Astrocyte (in vitro differentiated cells and primary cell): Measurements from ENCODE around the gene PCDHGA7. TPM values are rescaled to one million over a fixed set of nuclear protein-coding genes. Genes with fewer than 3 reads are reported as not detected.
"Not testable (repeated sequence)": the region's sequence is repeated elsewhere in the genome, so short reads cannot be mapped to it uniquely, and the experiment has no call there.

Source experiments
- DNase-seq: peaks from one replicate; pipeline ENCODE4 v3.0.0-alpha.2; 2010; ENCODE audit warnings: low read depth
- FAIRE-seq: peaks from 2 replicates; lab custom pipeline; 2011; peaks lifted over from hg19 to GRCh38; lab: Jason Lieb, UNC
- H2AFZ ChIP-seq: 2 replicates; pipeline ENCODE4 v1.6.0; 2012; ENCODE audit warnings: low read depth, low read length, inconsistent platforms
- H3K27ac ChIP-seq: 2 replicates; pipeline ENCODE4 v1.5.1; 2011; ENCODE audit warnings: low read depth, low read length, inconsistent platforms
- H3K27me3 ChIP-seq: 2 replicates; pipeline ENCODE4 v1.6.0; 2011; ENCODE audit warnings: low read length, inconsistent platforms; ENCODE audit not compliant: insufficient read depth
- H3K36me3 ChIP-seq: 2 replicates; pipeline ENCODE4 v1.5.1; 2011; ENCODE audit warnings: low read length, inconsistent platforms; ENCODE audit not compliant: insufficient read depth
- H3K4me1 ChIP-seq: 2 replicates; pipeline ENCODE4 v1.5.1; 2011; ENCODE audit warnings: low read length, inconsistent platforms; ENCODE audit not compliant: insufficient read depth
- H3K4me2 ChIP-seq: 2 replicates; pipeline ENCODE4 v1.6.0; 2012; ENCODE audit warnings: low read length, inconsistent platforms
- H3K4me3 ChIP-seq: 2 replicates; pipeline ENCODE4 v1.5.1; 2011; ENCODE audit warnings: low read depth, mild to moderate bottlenecking, low read length, inconsistent platforms; ENCODE audit not compliant: insufficient read depth
- H3K79me2 ChIP-seq: 2 replicates; pipeline ENCODE4 v1.6.0; 2012; ENCODE audit warnings: mild to moderate bottlenecking, low read length, inconsistent platforms; ENCODE audit not compliant: insufficient read depth
- H3K9ac ChIP-seq: 2 replicates; pipeline ENCODE4 v1.6.0; 2012; ENCODE audit warnings: mild to moderate bottlenecking, low read length, inconsistent platforms
- H3K9me3 ChIP-seq: 2 replicates; pipeline ENCODE4 v1.5.1; 2012; ENCODE audit warnings: low read depth, mild to moderate bottlenecking, low read length, inconsistent platforms; ENCODE audit not compliant: insufficient read depth
- H4K20me1 ChIP-seq: 2 replicates; pipeline ENCODE4 v1.6.0; 2012; ENCODE audit warnings: low read length, inconsistent platforms; ENCODE audit not compliant: insufficient read depth
- H3K27ac Mint-ChIP-seq: one replicate; pipeline ENCODE4 v1.8.0; 2021; ENCODE audit warnings: mild to moderate bottlenecking, mixed read lengths; ENCODE audit not compliant: unreplicated experiment
- H3K27me3 Mint-ChIP-seq: one replicate; pipeline ENCODE4 v1.8.0; 2021; ENCODE audit warnings: low read depth, mixed read lengths; ENCODE audit not compliant: unreplicated experiment
- H3K36me3 Mint-ChIP-seq: one replicate; pipeline ENCODE4 v1.8.0; 2021; ENCODE audit warnings: low read depth, mixed read lengths; ENCODE audit not compliant: unreplicated experiment
- H3K4me1 Mint-ChIP-seq: one replicate; pipeline ENCODE4 v1.8.0; 2021; ENCODE audit warnings: low read depth, mixed read lengths; ENCODE audit not compliant: unreplicated experiment
- H3K4me3 Mint-ChIP-seq: one replicate; pipeline ENCODE4 v1.8.0; 2021; ENCODE audit warnings: mild to moderate bottlenecking, moderate library complexity, mixed read lengths; ENCODE audit not compliant: unreplicated experiment
- H3K9me3 Mint-ChIP-seq: one replicate; pipeline ENCODE4 v1.8.0; 2021; ENCODE audit warnings: mild to moderate bottlenecking, mixed read lengths; ENCODE audit not compliant: unreplicated experiment
- CTCF ChIP-seq: IDR thresholded peaks from 2 replicates; pipeline ENCODE4 v1.5.1; 2011; ENCODE audit warnings: low read depth, mild to moderate bottlenecking, inconsistent platforms, low read length, moderate library complexity; ENCODE audit not compliant: insufficient read depth
- EZH2 ChIP-seq: IDR thresholded peaks from 2 replicates; pipeline ENCODE4 v1.6.1; 2012; ENCODE audit warnings: mild to moderate bottlenecking, low read length, inconsistent platforms; ENCODE audit not compliant: insufficient read depth
- total RNA-seq: library from RNA; stranded (reverse); gene quantifications from 2 replicates; pipeline ENCODE4 v1.2.1, GENCODE V29; 2021

The PCDHGA7 gene
- total RNA-seq, 1 donor from 2014 or later, result 0.57 TPM

GRCh38 chr5:141393267-141393666 lies 10.7 kb downstream of the PCDHGA7 start:
- no peak overlapping the region for H3K4me3 Mint-ChIP-seq
- FAIRE-seq, result no peak

DNA sequence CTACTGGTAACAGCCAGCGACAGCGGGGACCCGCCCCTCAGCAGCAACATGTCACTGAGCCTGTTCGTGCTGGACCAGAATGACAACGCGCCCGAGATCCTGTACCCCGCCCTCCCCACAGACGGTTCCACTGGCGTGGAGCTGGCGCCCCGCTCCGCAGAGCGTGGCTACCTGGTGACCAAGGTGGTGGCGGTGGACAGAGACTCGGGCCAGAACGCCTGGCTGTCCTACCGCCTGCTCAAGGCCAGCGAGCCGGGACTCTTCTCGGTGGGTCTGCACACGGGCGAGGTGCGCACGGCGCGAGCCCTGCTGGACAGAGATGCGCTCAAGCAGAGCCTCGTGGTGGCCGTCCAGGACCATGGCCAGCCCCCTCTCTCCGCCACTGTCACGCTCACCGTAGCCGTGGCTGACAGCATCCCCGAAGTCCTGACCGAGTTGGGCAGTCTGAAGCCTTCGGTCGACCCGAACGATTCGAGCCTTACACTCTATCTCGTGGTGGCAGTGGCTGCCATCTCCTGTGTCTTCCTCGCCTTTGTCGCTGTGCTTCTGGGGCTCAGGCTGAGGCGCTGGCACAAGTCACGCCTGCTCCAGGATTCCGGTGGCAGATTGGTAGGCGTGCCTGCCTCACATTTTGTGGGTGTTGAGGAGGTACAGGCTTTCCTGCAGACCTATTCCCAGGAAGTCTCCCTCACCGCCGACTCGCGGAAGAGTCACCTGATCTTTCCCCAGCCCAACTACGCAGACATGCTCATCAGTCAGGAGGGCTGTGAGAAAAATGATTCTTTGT lies 12.1 kb downstream of the PCDHGA7 start:
- H3K27ac ChIP-seq, H2AFZ ChIP-seq, H3K27me3 ChIP-seq, H3K4me1 ChIP-seq, H3K4me1 Mint-ChIP-seq, FAIRE-seq, H3K36me3 ChIP-seq, H3K79me2 ChIP-seq, H3K9ac ChIP-seq, DNase-seq, H3K4me3 ChIP-seq, H4K20me1 ChIP-seq, H3K4me2 ChIP-seq, H3K27me3 Mint-ChIP-seq, H3K4me3 Mint-ChIP-seq, H3K27ac Mint-ChIP-seq: not testable (repeated sequence)
- Mint-ChIP-seq H3K9me3 (peaks cover 41% of the 10 kb centered on the region), H3K36me3 (peaks cover 34% of the 10 kb centered on the region)
- peaks cover 44% of the 10 kb centered on the region for H3K9me3 ChIP-seq

More at GRCh38 chr5:141393267-141393666, 10.7 kb downstream of the PCDHGA7 start:
- no peaks in the 10 kb centered on the region for H4K20me1 ChIP-seq
- H3K27ac ChIP-seq, result no peak overlapping the region
- H3K4me1 ChIP-seq, result no peaks in the 10 kb centered on the region
- Mint-ChIP-seq H3K36me3 (peaks cover 26% of the 10 kb centered on the region), H3K9me3 (peaks cover 42% of the 10 kb centered on the region), H3K4me1 (peaks cover 1% of the 10 kb centered on the region), H3K27me3 (no peaks in the 10 kb centered on the region), H3K27ac (no peak overlapping the region)
- TF ChIP-seq EZH2 (no peak), CTCF (no peak)
- H3K4me2 ChIP-seq, result no peak overlapping the region
- H2AFZ ChIP-seq, result no peak overlapping the region
- H3K4me3 ChIP-seq, result no peak overlapping the region
- DNase-seq, result no peak
- H3K27me3 ChIP-seq, result no peaks in the 10 kb centered on the region
- H3K36me3 ChIP-seq, result no peaks in the 10 kb centered on the region
- H3K9me3 ChIP-seq, result peaks cover 45% of the 10 kb centered on the region
- H3K9ac ChIP-seq, result no peak overlapping the region
- H3K79me2 ChIP-seq, result no peaks in the 10 kb centered on the region

- Histone ChIP-seq H3K4me2 (peak within 1 kb of the TSS; percentile 64), H3K9ac (peak within 1 kb of the TSS; percentile 60), H3K9me3 (peaks cover 41% of the 10 kb centered on the region), H2AFZ (peak within 1 kb of the TSS; percentile 41), H3K4me3 (peak within 1 kb of the TSS; percentile 42)
- not testable (repeated sequence) for H3K4me3 Mint-ChIP-seq, H3K27me3 ChIP-seq, H4K20me1 ChIP-seq, H3K4me1 Mint-ChIP-seq, H3K27ac Mint-ChIP-seq, FAIRE-seq, H3K4me1 ChIP-seq, H3K27me3 Mint-ChIP-seq, H3K27ac ChIP-seq, H3K36me3 ChIP-seq, H3K79me2 ChIP-seq
- Mint-ChIP-seq H3K9me3 (peaks cover 31% of the 10 kb centered on the region), H3K36me3 (peaks cover 27% of the 10 kb centered on the region)
- peak; percentile 30 for DNase-seq
- TF ChIP-seq CTCF, result peak; percentile 41
Measured at GRCh38 chr5:141397756-141398551, 15.4 kb downstream of the PCDHGA7 start, which contains the start of gene PCDHGB5. Gene PCDHGB5 (plus strand): TSS chr5:141397947. CDS start chr5:141398128, 181 bp downstream.
